ENCODE data around the gene MED13L.

DNA sequence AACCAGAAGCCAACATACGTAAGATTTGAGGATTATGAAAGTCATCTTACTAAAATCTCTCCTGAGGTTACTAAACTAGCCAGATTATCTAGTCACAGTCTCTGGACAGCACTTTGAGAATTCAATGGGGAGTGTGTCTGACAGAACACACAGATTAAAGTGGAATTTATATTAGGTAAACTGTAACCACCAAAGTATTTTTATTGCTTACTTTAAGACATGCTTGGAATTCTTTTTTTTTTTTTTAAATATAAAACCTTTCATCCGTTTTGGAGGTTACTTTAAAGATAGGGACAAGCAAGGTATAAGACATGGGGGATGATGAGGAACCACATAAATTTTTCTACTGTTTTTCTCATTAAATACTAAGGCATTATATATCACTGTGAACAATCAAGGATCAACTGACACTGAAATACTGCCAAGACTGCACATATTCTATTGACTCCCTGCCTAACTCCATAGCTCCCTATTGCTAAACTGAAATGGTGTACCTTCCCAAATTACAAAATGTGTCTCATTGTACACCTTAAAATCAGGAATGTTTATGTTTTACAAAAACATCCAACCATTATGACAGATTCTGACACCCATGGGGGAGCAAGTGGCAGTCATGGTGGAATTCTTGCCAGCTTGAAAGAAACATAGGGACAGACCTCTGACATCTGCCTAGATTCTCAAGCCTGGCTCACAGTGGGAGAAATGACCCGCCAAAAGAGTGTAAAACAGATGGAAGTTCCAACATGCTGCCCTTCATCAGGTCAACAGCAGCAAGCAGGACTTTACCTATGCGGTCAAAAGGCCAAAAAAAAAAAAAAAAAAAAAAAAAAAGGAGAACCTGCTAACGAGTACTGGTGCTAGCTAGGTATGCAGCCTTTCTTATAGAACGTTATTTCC, 239.3 kb downstream of the MED13L start:
- TF ChIP-seq, protein P1, sequence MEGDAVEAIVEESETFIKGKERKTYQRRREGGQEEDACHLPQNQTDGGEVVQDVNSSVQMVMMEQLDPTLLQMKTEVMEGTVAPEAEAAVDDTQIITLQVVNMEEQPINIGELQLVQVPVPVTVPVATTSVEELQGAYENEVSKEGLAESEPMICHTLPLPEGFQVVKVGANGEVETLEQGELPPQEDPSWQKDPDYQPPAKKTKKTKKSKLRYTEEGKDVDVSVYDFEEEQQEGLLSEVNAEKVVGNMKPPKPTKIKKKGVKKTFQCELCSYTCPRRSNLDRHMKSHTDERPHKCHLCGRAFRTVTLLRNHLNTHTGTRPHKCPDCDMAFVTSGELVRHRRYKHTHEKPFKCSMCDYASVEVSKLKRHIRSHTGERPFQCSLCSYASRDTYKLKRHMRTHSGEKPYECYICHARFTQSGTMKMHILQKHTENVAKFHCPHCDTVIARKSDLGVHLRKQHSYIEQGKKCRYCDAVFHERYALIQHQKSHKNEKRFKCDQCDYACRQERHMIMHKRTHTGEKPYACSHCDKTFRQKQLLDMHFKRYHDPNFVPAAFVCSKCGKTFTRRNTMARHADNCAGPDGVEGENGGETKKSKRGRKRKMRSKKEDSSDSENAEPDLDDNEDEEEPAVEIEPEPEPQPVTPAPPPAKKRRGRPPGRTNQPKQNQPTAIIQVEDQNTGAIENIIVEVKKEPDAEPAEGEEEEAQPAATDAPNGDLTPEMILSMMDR (IDR thresholded peaks at IDR 0.05): no peak
- no peak for TF ChIP-seq EZH2 (IDR thresholded peaks at IDR 0.05; ENCODE audit: borderline replicate concordance, insufficient read depth, low read depth, low read length, poor library complexity, severe bottlenecking)

Measured in B cell (primary cell).